ENCODE measurements around the gene TPCN1.

Gene TPCN1

GRCh38 chr12:113226696-113227568, 5.7 kb downstream of the TPCN1 start:
- no peak for DNase-seq

- no peak for DNase-seq
Measured at GRCh38 chr12:113227686-113228391, 6.6 kb downstream of the TPCN1 start.

- no peak for DNase-seq
Measured at GRCh38 chr12:113228394-113229028, 7.2 kb downstream of the TPCN1 start.

GRCh38 chr12:113230315-113231234, 9.3 kb downstream of the TPCN1 start:
- DNase-seq: no peak

GRCh38 chr12:113231235-113232088, 10.2 kb downstream of the TPCN1 start:
- no peak for DNase-seq

GRCh38 chr12:113232089-113232839, 11.0 kb downstream of the TPCN1 start:
- no peak for DNase-seq

- peak; percentile 94 for DNase-seq
Measured at GRCh38 chr12:113232840-113233585, 11.7 kb downstream of the TPCN1 start.

- no peak for DNase-seq
Measured at GRCh38 chr12:113233967-113234366, 12.7 kb downstream of the TPCN1 start.

- DNase-seq: no peak
Measured at GRCh38 chr12:113234483-113234882, 13.2 kb downstream of the TPCN1 start.

GRCh38 chr12:113235976-113236375, 14.7 kb downstream of the TPCN1 start:
- no peak for DNase-seq

- no peak for DNase-seq
Measured at GRCh38 chr12:113236539-113237399, 15.5 kb downstream of the TPCN1 start.

- no peak for DNase-seq
Measured at GRCh38 chr12:113237748-113238147, 16.5 kb downstream of the TPCN1 start.

- DNase-seq: no peak
Measured at GRCh38 chr12:113238309-113238708, 17.0 kb downstream of the TPCN1 start.

GRCh38 chr12:113239288-113239771, 18.1 kb downstream of the TPCN1 start:
- no peak for DNase-seq

- DNase-seq: no peak
Measured at GRCh38 chr12:113239811-113240331, 18.6 kb downstream of the TPCN1 start.

- DNase-seq: no peak
Measured at GRCh38 chr12:113240395-113240794, 19.1 kb downstream of the TPCN1 start.

- DNase-seq: peak; percentile 86
Measured at GRCh38 chr12:113241191-113242025, 20.1 kb downstream of the TPCN1 start.

GRCh38 chr12:113242026-113242418, 20.8 kb downstream of the TPCN1 start:
- DNase-seq: no peak
